ENCODE data around the gene KIAA2012. TPM values are rescaled to one million over a fixed set of nuclear protein-coding genes. Genes with fewer than 3 reads are reported as not detected.

KIAA2012 gene
- total and polyA plus RNA-seq, 4 donors = under 0.01 to 0.61 (median 0.42) TPM

- no peak for TF ChIP-seq HNF4A (conservative IDR thresholded peaks at IDR 0.05)
- TF ChIP-seq JUND (IDR thresholded peaks at IDR 0.05) = no peak
Measured at GRCh38 chr2:202193881-202194353, 120.9 kb downstream of the KIAA2012 start (continued).

- WGBS = 53% methylated on average over 3 of the region's 3 CpGs
- DNase-seq (ENCODE audit: low spot score) = no peak
Measured at GRCh38 chr2:202194418-202194817, 121.4 kb downstream of the KIAA2012 start.

GRCh38 chr2:202196727-202197126 lies 123.7 kb downstream of the KIAA2012 start:
- DNase-seq (ENCODE audit: low spot score) = no peak
- Histone ChIP-seq H3K4me3 (ENCODE audit: low read depth in 1 of 3, low read length in 3 of 3) (no peak overlapping the region), H3K27ac (ENCODE audit: low read depth in 1 of 2, low read length in 2 of 2) (no peak overlapping the region), H3K4me1 (ENCODE audit: control insufficient read depth in 4 of 4, insufficient read depth in 4 of 4, low read length in 3 of 4) (peaks cover 0 to 7% (median 6%) of the 10 kb centered on the region in 4 donors), H3K9ac (ENCODE audit: low read depth in 1 of 2, low read length in 2 of 2) (no peak overlapping the region), H3K27me3 (ENCODE audit: control insufficient read depth in 4 of 4, insufficient read depth in 4 of 4, low read length in 3 of 4) (no peaks in the 10 kb centered on the region), H3K36me3 (ENCODE audit: control insufficient read depth in 4 of 4, insufficient read depth in 3 of 4, low read depth in 1 of 4, low read length in 3 of 4) (peaks cover 0 to 5% (median 3%) of the 10 kb centered on the region in 4 donors), H3K9me3 (ENCODE audit: control insufficient read depth in 4 of 4, low read length in 3 of 4) (no peaks in the 10 kb centered on the region)
- 83% methylated on average over 6 of the region's 6 CpGs for WGBS
- no peak for TF ChIP-seq HNF4G (IDR thresholded peaks at IDR 0.05)
- TF ChIP-seq TAF1 (conservative IDR thresholded peaks at IDR 0.05) = no peak
- TF ChIP-seq EGR1 (IDR thresholded peaks at IDR 0.05; ENCODE audit: low read depth in 2 of 2) = no peak
- no peak for TF ChIP-seq FOXA1 (IDR thresholded peaks at IDR 0.05)
- TF ChIP-seq ATF3 (IDR thresholded peaks at IDR 0.05) = no peak
- TF ChIP-seq CTCF (IDR thresholded peaks at IDR 0.05; ENCODE audit: low read depth, low read length, missing input control) = no peak
- TF ChIP-seq NR2F2 (IDR thresholded peaks at IDR 0.05) = no peak
- no peak for TF ChIP-seq RXRA (IDR thresholded peaks at IDR 0.05)
- no peak for TF ChIP-seq ZBTB33 (IDR thresholded peaks at IDR 0.05)
- no peak for TF ChIP-seq MAX (IDR thresholded peaks at IDR 0.05)
- no peak for TF ChIP-seq GABPA (IDR thresholded peaks at IDR 0.05 in 1 of 2, conservative IDR thresholded peaks at IDR 0.05 in 1 of 2)
- no peak for TF ChIP-seq JUND (IDR thresholded peaks at IDR 0.05)
- TF ChIP-seq HNF4A (conservative IDR thresholded peaks at IDR 0.05) = no peak
- TF ChIP-seq YY1 (IDR thresholded peaks at IDR 0.05) = no peak
- TF ChIP-seq RAD21 (IDR thresholded peaks at IDR 0.05) = no peak
- no peak for TF ChIP-seq FOXA2 (IDR thresholded peaks at IDR 0.05)
- no peak for TF ChIP-seq SP1 (IDR thresholded peaks at IDR 0.05)
- no peak for TF ChIP-seq REST (IDR thresholded peaks at IDR 0.05)

More at GRCh38 chr2:202194418-202194817, 121.4 kb downstream of the KIAA2012 start:
- no peaks in the 10 kb centered on the region for H3K9me3 ChIP-seq (ENCODE audit: control insufficient read depth in 4 of 4, low read length in 3 of 4)
- H3K4me3 ChIP-seq (ENCODE audit: low read depth in 1 of 3, low read length in 3 of 3) = no peak overlapping the region
- no peak overlapping the region for H3K9ac ChIP-seq (ENCODE audit: low read depth in 1 of 2, low read length in 2 of 2)
- TF ChIP-seq HNF4A (conservative IDR thresholded peaks at IDR 0.05) = peak; percentile 40 to 61
- TF ChIP-seq ATF3 (IDR thresholded peaks at IDR 0.05) = no peak
- peak in 1 of 2 donors; percentile 38 for TF ChIP-seq RXRA (IDR thresholded peaks at IDR 0.05)
- no peaks in the 10 kb centered on the region for H3K27me3 ChIP-seq (ENCODE audit: control insufficient read depth in 4 of 4, insufficient read depth in 4 of 4, low read length in 3 of 4)
- H3K4me1 ChIP-seq (ENCODE audit: control insufficient read depth in 4 of 4, insufficient read depth in 4 of 4, low read length in 3 of 4) = peaks cover 0 to 11% (median 9%) of the 10 kb centered on the region in 4 donors
- H3K27ac ChIP-seq (ENCODE audit: low read depth in 1 of 2, low read length in 2 of 2) = no peak overlapping the region
- H3K36me3 ChIP-seq (ENCODE audit: control insufficient read depth in 4 of 4, insufficient read depth in 3 of 4, low read depth in 1 of 4, low read length in 3 of 4) = no peaks in the 10 kb centered on the region
